ENCODE results near the gene DYNLL1.
"Not testable (repeated sequence)": the region's sequence is repeated elsewhere in the genome, so short reads cannot be mapped to it uniquely, and the experiment has no call there.

The DYNLL1 gene

DNA sequence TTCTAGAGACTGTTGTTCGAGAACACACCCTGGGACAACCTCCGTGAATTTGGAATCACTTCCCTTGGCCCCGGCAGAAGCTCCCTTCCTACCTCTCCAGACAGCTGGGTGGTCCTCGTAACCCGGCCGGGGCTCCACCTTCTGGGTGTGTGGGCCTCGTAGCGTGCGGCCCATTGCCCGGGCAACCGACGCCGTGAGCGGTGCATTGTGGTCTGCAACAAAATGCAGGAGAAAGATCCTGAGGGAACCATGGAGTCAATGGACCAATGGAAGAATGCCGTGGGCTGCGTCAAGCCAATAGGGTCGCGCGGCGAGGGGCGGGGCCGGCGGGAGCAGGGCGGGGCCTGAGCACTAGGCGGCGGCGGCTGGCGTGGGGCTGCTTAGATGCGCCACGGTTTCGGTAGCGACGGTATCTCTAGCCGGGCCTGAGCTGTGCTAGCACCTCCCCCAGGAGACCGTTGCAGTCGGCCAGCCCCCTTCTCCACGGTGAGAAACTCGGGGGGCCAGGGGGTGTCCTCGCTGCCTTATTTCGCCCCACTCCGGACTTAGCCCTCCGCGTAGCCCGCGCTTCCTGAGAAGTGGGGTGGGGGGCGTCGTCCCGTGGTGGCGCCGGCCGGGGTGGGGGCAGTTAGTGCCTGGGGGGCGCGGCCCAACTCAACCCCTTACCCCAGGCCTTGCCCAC lies at the start of gene DYNLL1:
DYNLL1 (plus strand) TSS at position 383 of the 682 bp plus-strand sequence. CDS start 309 bp downstream, outside the sequence.
- DNase-seq (ENCODE audit: low spot score): peak; percentile 94

DNA sequence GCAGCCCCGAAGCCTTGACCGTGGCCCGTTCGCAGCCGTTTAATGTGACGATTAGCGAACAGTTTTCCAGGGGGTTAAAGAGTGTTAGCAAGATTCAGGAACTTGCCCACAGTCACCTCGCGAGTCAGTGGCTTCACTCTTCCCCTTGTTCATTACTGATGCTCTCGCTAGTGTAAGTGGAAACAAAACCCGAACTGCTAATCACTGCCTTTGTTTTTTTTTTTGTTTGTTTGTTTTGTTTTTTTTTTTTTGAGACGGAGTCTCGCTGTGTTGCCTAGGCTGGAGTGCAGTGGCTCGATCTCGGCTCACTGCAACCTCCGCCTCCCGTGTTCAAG lies 49.1 kb upstream of the DYNLL1 start:
- not testable (repeated sequence) for DNase-seq (ENCODE audit: low spot score)

GRCh38 chr12:120447992-120448391 lies 47.9 kb upstream of the DYNLL1 start:
- no peak for DNase-seq (ENCODE audit: low spot score)

GRCh38 chr12:120452524-120452923 lies 43.4 kb upstream of the DYNLL1 start:
- DNase-seq (ENCODE audit: low spot score): not testable (repeated sequence)

DNA sequence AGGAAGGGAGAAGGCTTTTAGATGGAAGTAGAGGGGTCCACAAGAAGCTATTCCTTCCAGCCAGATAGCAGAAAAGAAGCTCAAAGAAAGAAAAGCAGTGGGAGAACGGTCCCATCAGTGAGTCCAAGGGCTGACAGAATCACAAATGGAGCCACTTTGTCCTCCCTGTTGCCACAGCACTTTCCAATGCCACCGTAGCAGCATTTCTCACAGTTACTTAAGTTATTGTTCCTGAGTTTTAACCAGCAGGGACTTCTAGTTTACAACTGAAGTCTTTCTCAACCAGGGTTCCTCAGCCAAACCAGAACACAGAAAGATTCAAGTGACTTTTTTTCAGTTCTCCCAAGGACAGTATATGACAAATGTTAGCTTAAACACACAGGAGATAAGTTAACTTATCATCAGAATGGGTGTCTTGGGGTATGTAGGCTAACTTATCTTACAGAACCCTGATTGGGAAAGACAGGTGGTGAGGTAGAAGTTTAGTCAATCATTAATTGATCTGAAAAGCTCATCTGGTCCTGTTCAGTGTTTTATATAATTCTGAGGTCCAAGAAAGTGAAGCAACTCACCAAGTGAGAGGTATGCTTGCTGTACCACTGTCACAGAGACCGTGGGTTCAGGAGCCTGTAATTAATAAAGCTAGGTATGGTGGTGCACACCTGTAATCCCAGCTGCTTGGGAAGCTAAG lies 42.7 kb upstream of the DYNLL1 start:
- no peak for DNase-seq (ENCODE audit: low spot score)

DNA sequence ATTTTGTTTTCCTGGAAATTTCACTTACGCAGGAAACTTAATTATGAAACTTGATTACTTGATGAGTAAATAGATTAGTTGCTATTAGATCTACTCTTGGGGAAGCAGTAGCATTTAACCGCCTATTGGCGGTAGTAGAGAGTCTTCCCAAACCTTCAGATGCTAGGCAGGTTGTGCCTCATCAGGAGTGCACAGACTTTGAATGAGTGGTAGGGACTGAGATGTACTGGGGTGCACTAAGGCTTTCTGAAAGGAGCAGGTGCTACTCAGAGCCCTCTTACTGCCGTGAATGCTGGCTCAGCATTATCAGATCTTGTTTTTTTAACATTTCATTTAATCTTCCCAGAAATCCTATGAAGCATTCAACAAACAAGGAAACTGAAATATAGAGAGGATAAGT lies 41.9 kb upstream of the DYNLL1 start:
- peak; percentile 51 for DNase-seq (ENCODE audit: low spot score)

DNA sequence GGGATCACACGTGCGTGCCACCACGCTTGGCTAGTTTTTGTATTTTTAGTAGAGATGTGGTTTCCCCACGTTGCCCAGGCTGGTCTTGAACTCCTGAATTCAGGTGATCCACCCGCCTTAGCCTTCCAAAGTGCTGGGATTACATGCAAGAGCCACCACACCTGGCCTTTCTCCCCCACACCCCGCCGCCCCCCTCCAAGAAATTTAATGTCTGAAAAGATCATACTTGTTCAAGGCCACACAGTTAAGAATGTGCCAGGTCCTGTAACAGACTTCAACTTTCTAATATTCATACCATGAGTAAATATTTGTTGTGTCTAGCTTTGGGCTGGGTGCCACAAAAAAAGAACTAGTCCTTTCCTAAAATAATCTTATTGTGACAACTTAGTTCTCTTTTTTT lies 40.6 kb upstream of the DYNLL1 start:
- DNase-seq (ENCODE audit: low spot score): no peak

GRCh38 chr12:120457133-120457532 lies 38.8 kb upstream of the DYNLL1 start:
- DNase-seq (ENCODE audit: low spot score): no peak

- no peak for DNase-seq (ENCODE audit: low spot score)
Observed at GRCh38 chr12:120460157-120460556, 35.8 kb upstream of the DYNLL1 start.

DNA sequence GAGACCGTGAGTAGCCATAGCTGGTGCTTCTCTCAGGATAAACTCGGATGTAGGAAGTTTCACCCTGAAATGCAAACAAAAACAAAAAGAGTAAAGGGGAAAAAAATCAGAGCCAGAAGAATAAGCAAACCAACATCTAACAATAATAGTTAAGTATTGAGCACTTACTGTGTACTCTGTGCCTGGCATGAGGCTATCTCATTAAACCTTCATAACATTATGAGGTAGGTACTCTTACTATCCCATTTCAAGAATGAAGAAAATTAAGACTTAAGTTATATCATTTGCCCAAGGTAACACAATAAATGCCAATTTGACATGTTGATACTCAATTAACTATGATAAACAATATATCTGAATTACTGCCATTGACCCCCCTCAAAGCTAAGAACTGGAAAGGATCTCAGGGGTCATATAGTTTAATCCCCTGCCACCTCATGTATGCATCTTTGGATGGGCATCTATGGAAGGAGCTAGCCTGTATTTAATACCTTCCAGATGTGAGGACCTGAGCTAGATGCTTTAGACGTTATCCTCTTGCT lies 33.7 kb upstream of the DYNLL1 start:
- DNase-seq (ENCODE audit: low spot score): no peak

DNA sequence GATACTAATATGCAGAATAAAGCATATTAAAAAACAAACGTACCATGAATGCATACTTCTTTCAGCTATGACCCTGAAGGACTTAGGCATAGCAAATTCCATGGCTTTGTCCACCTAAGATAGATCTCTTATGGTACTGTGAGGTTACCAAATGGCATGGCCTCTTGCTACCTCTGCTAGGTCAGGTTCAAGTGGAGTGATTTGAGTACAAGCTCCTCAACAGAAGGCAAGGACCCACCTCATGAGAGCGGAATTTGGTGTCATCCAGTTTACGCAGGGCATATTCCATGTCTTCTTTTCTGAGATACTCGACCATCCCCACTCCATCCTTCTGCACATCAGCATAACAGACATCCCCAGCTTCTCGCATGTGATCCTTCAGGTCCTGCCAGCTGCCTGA lies 32.2 kb upstream of the DYNLL1 start:
- no peak for DNase-seq (ENCODE audit: low spot score)

DNA sequence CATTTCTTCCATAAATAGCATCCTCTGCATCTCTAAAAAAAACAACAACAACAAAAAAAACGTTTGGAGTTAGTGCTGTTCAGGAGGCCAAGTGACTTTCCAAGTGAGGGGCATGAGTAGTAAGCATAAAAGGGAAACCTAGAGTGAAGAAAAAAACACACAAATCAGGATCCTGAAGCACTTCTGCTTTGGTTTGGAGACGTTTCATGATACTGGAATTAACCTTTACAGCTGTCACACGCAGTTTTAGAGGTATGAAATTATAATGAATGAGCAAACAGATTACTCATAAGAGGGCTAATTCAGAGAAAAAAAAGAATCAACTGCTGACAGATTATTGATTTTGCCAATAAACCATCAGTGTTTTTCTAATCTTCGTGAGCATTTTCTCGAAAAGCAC lies 30.2 kb upstream of the DYNLL1 start:
- no peak for DNase-seq (ENCODE audit: low spot score)

GRCh38 chr12:120466560-120467315 lies 29.2 kb upstream of the DYNLL1 start:
- DNase-seq (ENCODE audit: low spot score): no peak

- no peak for DNase-seq (ENCODE audit: low spot score)
Observed at GRCh38 chr12:120467439-120467838, 28.5 kb upstream of the DYNLL1 start.

- DNase-seq (ENCODE audit: low spot score): peak; percentile 42
Observed at GRCh38 chr12:120468325-120468820, 27.5 kb upstream of the DYNLL1 start.

DNA sequence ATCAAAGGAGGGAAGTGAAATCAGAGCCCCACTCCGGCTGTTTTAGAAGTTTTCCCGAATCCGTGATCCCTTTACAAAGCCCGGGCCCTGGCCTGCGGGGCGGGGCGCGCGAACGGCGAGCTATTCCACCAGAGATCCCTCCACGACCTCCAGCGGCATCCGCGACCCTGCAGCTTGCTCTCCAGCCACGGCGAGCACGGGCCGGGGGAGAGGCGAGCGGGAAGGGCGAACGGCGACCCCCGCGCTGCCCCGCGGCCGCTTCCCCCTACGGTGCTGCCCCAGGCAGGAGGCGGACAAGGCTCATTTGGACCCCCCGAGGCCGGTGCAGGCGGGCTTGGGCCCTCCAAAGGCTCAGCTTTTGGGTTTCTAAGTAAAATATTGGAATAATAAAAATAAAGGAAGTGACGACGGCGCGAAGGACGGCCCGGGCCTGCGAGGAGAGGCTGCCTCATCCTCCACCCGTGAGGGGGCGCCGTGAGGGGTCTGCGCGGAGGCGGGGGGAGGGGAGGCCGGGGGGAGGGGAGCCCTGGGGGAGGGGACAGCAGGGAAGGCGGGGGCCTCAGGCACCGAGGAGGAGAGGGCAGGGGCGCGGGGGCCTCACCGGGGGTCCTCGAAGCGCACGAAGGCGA lies 27.0 kb upstream of the DYNLL1 start:
- DNase-seq (ENCODE audit: low spot score): no peak

DNA sequence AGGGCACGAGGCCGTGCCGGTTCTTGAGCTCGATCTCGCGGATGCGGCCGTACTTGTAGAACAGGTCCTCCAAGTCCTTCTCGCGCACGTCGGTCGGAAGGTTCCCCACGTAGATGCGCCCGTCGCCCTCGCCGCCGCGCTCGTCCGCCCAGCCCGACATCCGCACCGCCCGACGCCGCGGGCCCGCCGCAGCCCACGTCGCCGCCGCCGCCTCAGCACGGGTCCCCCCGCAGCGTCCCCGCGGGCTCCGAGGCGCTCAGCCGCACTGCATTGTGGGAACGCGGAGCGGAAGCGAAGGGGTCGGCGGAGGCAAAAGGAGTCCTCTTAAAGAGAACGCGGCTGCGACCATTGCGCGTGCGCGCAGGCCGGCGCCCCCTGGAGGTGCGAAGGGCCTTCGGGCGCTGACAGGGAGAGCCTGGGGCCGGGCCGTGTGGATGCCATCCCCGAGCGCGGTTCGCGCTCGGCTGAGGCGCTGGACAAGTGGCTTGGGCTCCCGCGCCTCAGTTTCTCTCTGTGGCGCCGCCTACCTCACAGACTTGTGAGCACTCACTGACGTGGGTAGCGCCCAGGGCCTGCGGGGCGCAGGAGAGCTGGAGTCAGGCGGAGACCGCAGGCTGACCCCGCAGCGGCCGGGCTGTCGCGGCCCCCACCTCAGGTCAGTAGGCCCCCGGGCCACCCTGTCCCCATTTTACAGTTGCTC lies 26.3 kb upstream of the DYNLL1 start, which contains the start of gene SRSF9:
SRSF9 (minus strand) TSS at position 299 of the 700 bp plus-strand sequence; CDS start at position 160, 139 bp downstream.
- peak; percentile 96 for DNase-seq (ENCODE audit: low spot score)

DNA sequence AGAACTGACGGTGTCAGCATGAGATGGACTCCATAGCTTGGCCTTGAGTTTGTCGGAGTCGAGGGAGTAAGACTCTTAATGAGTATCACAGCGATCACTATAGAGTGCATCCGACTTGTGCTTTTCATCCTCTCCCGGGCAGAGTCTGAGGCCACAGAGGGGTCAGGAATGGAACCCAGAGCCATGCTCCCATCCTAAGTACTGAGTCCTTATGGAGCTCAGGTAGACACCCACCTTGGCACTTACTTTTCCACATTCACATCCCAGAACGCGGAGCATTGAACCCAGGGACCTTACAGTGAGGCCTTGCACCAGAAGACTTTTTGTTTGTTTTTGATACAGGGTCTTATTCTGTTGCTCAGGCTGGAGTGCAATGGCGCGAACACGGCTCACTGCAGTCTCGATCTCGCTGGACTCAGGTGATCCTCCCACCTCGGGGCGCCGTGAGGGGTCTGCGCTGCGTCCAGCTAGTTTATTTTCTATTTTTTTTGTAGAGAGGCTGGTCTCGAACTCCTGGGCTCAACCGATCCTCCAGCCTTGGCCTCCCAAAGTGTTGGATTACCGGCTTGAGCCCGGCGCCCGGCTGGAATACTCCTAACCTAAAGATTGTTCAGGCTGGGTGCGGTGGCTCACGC lies 25.6 kb upstream of the DYNLL1 start:
- DNase-seq (ENCODE audit: low spot score): no peak

- no peak for DNase-seq (ENCODE audit: low spot score)
Observed at GRCh38 chr12:120472521-120472920, 23.4 kb upstream of the DYNLL1 start.

DNA sequence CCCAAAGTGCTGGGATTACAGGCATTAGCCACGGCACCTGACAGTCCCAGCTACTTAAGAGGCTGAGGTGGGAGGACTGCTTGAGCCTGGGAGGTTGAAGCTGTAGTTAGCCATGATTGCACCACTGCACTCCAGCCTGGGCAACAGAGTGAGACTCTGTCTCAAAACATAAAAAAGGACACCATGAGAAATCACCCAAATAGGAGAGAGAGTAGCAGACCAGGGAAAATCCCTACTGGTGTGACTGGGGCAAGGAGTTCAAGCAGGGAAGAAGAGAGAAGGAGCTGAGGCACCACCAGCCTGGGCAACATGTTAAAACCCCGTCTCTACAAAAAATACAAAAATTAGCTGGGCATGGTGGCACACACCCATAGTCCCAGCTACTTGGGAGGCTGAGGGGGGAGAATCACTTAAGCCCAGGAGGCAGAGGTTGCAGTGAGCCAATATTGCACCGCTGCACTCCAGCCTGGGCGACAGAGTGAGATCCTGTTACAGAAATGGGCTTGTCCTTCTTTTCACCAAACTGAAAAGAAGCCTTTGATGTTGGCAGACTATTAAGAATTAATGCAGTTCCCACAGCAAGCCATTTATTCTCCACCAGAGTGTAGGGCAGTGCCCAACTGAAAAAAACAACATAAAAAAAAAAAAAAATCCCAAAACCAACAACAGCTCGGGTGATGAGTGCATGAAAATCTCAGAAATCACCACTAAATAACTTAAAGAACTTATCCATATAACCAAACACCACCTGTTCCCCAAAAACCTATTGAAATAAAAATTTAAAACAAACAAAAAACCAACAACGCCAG lies 21.9 kb upstream of the DYNLL1 start:
- DNase-seq (ENCODE audit: low spot score): no peak
